IMR-90 (cell line): ENCODE results near the gene EGFR. TPM values are rescaled to one million over a fixed set of nuclear protein-coding genes. Genes with fewer than 3 reads are reported as not detected.

Experiments used
- ATAC-seq: fragments of 200-7000 bp; cut with Tn5 transposase; 2 replicates; pipeline ENCODE4 v1.9.1; 2020; ENCODE audit warnings: low read depth, mild to moderate bottlenecking, moderate library complexity
- BruUV-seq: library from RNA; stranded (reverse); fragments of 400-500 nt; replicated peaks from 2 replicates; lab custom pipeline; 2021; lab: Mats Ljungman, UMichigan
- CTCF ChIA-PET: fragments of 300-600 bp; formaldehyde crosslinking; extraction: SDS; loops from one replicate; lab custom pipeline; 2021; ENCODE audit warnings: antibody characterized with exemption; lab: Yijun Ruan, JAX
- POLR2A ChIA-PET: fragments of 300-600 bp; sonication (Branson Sonifier 250); formaldehyde crosslinking; loops from one replicate; lab custom pipeline; 2022; ENCODE audit warnings: antibody characterized with exemption; ENCODE audit not compliant: unreplicated experiment; lab: Charles Lee
- DNase-seq: peaks from one replicate; pipeline ENCODE4 v3.0.0; 2013
- H2AFZ ChIP-seq: replicated peaks from 2 replicates; pipeline ENCODE3; 2013; ENCODE audit warnings: low read length, mild to moderate bottlenecking; ENCODE audit not compliant: poor library complexity
- H2AK5ac ChIP-seq: 2 replicates; pipeline ENCODE4 v1.6.1; 2013; ENCODE audit warnings: low read depth, low read length, inconsistent platforms
- H2AK9ac ChIP-seq: replicated peaks from 2 replicates; pipeline ENCODE3; 2013; ENCODE audit warnings: mild to moderate bottlenecking, low read depth, low read length, moderate library complexity; ENCODE audit not compliant: poor library complexity
- H2BK120ac ChIP-seq: 2 replicates; pipeline ENCODE4 v1.6.1; 2013; ENCODE audit warnings: low read depth, low read length, inconsistent platforms
- H2BK15ac ChIP-seq: 3 replicates; pipeline ENCODE4 v1.6.1; 2013; ENCODE audit warnings: low read depth, low read length, inconsistent platforms
- H2BK20ac ChIP-seq: 2 replicates; pipeline ENCODE4 v1.6.1; 2013; ENCODE audit warnings: low read depth, mild to moderate bottlenecking, inconsistent platforms, low read length, moderate library complexity
- H2BK5ac ChIP-seq: 2 replicates; pipeline ENCODE4 v1.6.1; 2013; ENCODE audit warnings: mild to moderate bottlenecking, low read depth, low read length, inconsistent platforms; ENCODE audit not compliant: poor library complexity, severe bottlenecking
- H3K14ac ChIP-seq: replicated peaks from 2 replicates; pipeline ENCODE4 v1.6.1; 2013; ENCODE audit warnings: low read depth, low read length, inconsistent platforms
- H3K18ac ChIP-seq: 2 replicates; pipeline ENCODE4 v1.6.1; 2013; ENCODE audit warnings: low read depth, low read length, control low read depth
- H3K23ac ChIP-seq: 2 replicates; pipeline ENCODE4 v1.6.1; 2013; ENCODE audit warnings: low read depth, low read length, inconsistent platforms
- H3K27ac ChIP-seq: 2 replicates; pipeline ENCODE4 v1.5.1; 2013; ENCODE audit warnings: mild to moderate bottlenecking, control low read depth, low read length; ENCODE audit not compliant: insufficient read depth
- H3K27me3 ChIP-seq: 2 replicates; pipeline ENCODE4 v1.6.1; 2013; ENCODE audit warnings: low read length; ENCODE audit not compliant: control insufficient read depth, insufficient read depth
- H3K36me3 ChIP-seq: 2 replicates; pipeline ENCODE4 v1.6.1; 2013; ENCODE audit warnings: low read length, mixed read lengths; ENCODE audit not compliant: control insufficient read depth, insufficient read depth
- H3K4ac ChIP-seq: 2 replicates; pipeline ENCODE4 v1.6.1; 2013; ENCODE audit warnings: low read depth, low read length, inconsistent platforms
- H3K4me1 ChIP-seq: 2 replicates; pipeline ENCODE4 v1.6.1; 2013; ENCODE audit warnings: low read length, mixed read lengths; ENCODE audit not compliant: control insufficient read depth, insufficient read depth
- H3K4me2 ChIP-seq: 2 replicates; pipeline ENCODE4 v1.6.1; 2013; ENCODE audit warnings: low read depth, mild to moderate bottlenecking, control low read depth, low read length, moderate library complexity
- H3K4me3 ChIP-seq: 2 replicates; pipeline ENCODE4 v1.5.1; 2013; ENCODE audit warnings: low read depth, mild to moderate bottlenecking, control low read depth, low read length, moderate library complexity; ENCODE audit not compliant: insufficient read depth
- H3K56ac ChIP-seq: 2 replicates; pipeline ENCODE4 v1.6.1; 2013; ENCODE audit warnings: low read length, inconsistent platforms; ENCODE audit not compliant: insufficient read depth; ENCODE audit errors: extremely low read depth
- H3K79me1 ChIP-seq, 2 experiments: 2 replicates each; pipeline ENCODE4 v1.6.1; 2013; ENCODE audit warnings: low read length in 2 of 2, inconsistent platforms in 1 of 2, low read depth in 1 of 2
- H3K9ac ChIP-seq: 2 replicates; pipeline ENCODE4 v1.6.1; 2013; ENCODE audit warnings: low read depth, low read length, control low read depth
- H3K9me1 ChIP-seq: 2 replicates; pipeline ENCODE4 v1.6.1; 2013; ENCODE audit warnings: low read length, inconsistent platforms; ENCODE audit not compliant: insufficient read depth
- H3K9me3 ChIP-seq: 2 replicates; pipeline ENCODE4 v1.6.1; 2013; ENCODE audit warnings: low read length; ENCODE audit not compliant: control insufficient read depth, insufficient read depth
- H4K20me1 ChIP-seq: 2 replicates; pipeline ENCODE4 v1.6.1; 2013; ENCODE audit warnings: low read length, inconsistent platforms; ENCODE audit not compliant: insufficient read depth
- H4K5ac ChIP-seq: 2 replicates; pipeline ENCODE4 v1.6.1; 2013; ENCODE audit warnings: mild to moderate bottlenecking, low read depth, low read length, control low read depth
- H4K8ac ChIP-seq, 2 experiments: 2 replicates each; pipeline ENCODE4 v1.6.1; 2013; ENCODE audit warnings: low read depth in 2 of 2, low read length in 2 of 2, control low read depth in 1 of 2, inconsistent platforms in 1 of 2
- H4K91ac ChIP-seq: 2 replicates; pipeline ENCODE4 v1.6.1; 2013; ENCODE audit warnings: low read depth, low read length, inconsistent platforms; ENCODE audit not compliant: insufficient read depth
- BHLHE40 ChIP-seq: fragments of 150-350 bp; IDR thresholded peaks from 2 replicates; pipeline ENCODE4 v1.6.1; 2016; ENCODE audit warnings: mild to moderate bottlenecking, low read depth, low read length
- CTCF ChIP-seq: conservative IDR thresholded peaks from 2 replicates; pipeline ENCODE4 v1.5.1; 2012; ENCODE audit warnings: mild to moderate bottlenecking, low read depth, low read length, improper control_type of control experiment
- ELK1 ChIP-seq: fragments of 150-350 bp; IDR thresholded peaks from 2 replicates; pipeline ENCODE4 v1.6.1; 2016; ENCODE audit warnings: low read depth, mild to moderate bottlenecking, low read length, moderate library complexity, borderline replicate concordance
- MXI1 ChIP-seq: IDR thresholded peaks from 2 replicates; pipeline ENCODE4 v1.6.1; 2012; ENCODE audit warnings: low read depth, mild to moderate bottlenecking, low read length, moderate library complexity, borderline replicate concordance
- NFE2L2 ChIP-seq: fragments of 150-350 bp; IDR thresholded peaks from 2 replicates; pipeline ENCODE4 v1.6.1; 2016; ENCODE audit warnings: low read depth, mild to moderate bottlenecking, low read length
- POLR2A ChIP-seq: IDR thresholded peaks from 2 replicates; pipeline ENCODE4 v1.6.1; 2012; ENCODE audit warnings: mild to moderate bottlenecking, low read depth, low read length
- RAD21 ChIP-seq: IDR thresholded peaks from 2 replicates; pipeline ENCODE4 v1.6.1; 2012; ENCODE audit warnings: low read length, improper control_type of control experiment
- RCOR1 ChIP-seq: IDR thresholded peaks from 2 replicates; pipeline ENCODE4 v1.6.1; 2012; ENCODE audit warnings: mild to moderate bottlenecking, low read length, improper control_type of control experiment; ENCODE audit not compliant: insufficient replicate concordance
- SMC3 ChIP-seq: fragments of 150-350 bp; IDR thresholded peaks from 2 replicates; pipeline ENCODE4 v1.6.1; 2016; ENCODE audit warnings: low read depth, mild to moderate bottlenecking, antibody characterized with exemption, low read length, moderate library complexity
- USF2 ChIP-seq: fragments of 150-350 bp; IDR thresholded peaks from 2 replicates; pipeline ENCODE4 v1.6.1; 2017; ENCODE audit warnings: mild to moderate bottlenecking, antibody characterized with exemption, low read length, low read depth
- WGBS, 2 experiments: methylation state at CpG; one replicate each; pipeline versions ENCODE4 v1.1.5 to v1.1.7; 2013; ENCODE audit warnings: missing lambda C conversion rate in 2 of 2; ENCODE audit not compliant: insufficient read length in 1 of 2; ENCODE audit errors: extremely low coverage in 2 of 2; 5-methylcytosine and 5-hydroxymethylcytosine counted together
- dilution Hi-C: fragments of 300-500 bp; cut with HindIII; formaldehyde crosslinking; loops from one replicate; pipeline ENCODE4 v1.14.3; 2018; ENCODE audit warnings: low sequenced_read_pairs; ENCODE audit not compliant: unreplicated experiment
- in situ Hi-C: fragments of 300-500 bp; cut with MboI; formaldehyde crosslinking; loops from 3 replicates; pipeline ENCODE4 v1.14.3; 2019; ENCODE audit warnings: low sequenced_read_pairs, inconsistent platforms, mixed read lengths
- intact Hi-C: fragments of 100-400 bp; cut with micrococcal nuclease; formaldehyde crosslinking; loops from 2 replicates; pipeline ENCODE4 v1.10.0; 2022
- polyA plus RNA-seq, 3 experiments: library from polyadenylated mRNA; depleted of rRNA; stranded (reverse); fragments of >200 nt; gene quantifications; 2 replicates each; pipeline ENCODE4 v1.2.3, GENCODE V29; 2012; ENCODE audit warnings: low replicate concordance in 1 of 3
- total RNA-seq: library from RNA; depleted of rRNA; stranded (reverse); fragments of >200 nt; gene quantifications from 2 replicates; pipeline ENCODE4 v1.2.3, GENCODE V29; 2012

Gene EGFR
- total and polyA plus RNA-seq, 2 of the 4 experiments (the other 2 are of a cell fraction) = 36.9 to 60.4 TPM

GRCh38 chr7:55070854-55071253, 52.0 kb downstream of the EGFR start:
- Histone ChIP-seq H2AK5ac (peak overlapping the region; percentile 70), H3K9me3 (no peaks in the 10 kb centered on the region), H2BK5ac (peak overlapping the region; percentile 53), H3K79me1 (peaks cover 31 to 87% of the 10 kb centered on the region in 2 experiments), H2BK15ac (no peak overlapping the region; the same call in 2 of the 3 replicates), H4K8ac (0 out of 4 replicates have a peak overlapping the region, but pooled peaks of 1 of the 2 experiments have one; percentile 15), H3K27me3 (no peaks in the 10 kb centered on the region), H2AFZ (peak overlapping the region; percentile 34), H3K27ac (no peak overlapping the region), H3K18ac (peak overlapping the region; percentile 18; the same call in 1 of the 2 replicates), H3K36me3 (peaks cover 14% of the 10 kb centered on the region), H4K5ac (0 out of 2 replicates have a peak overlapping the region, but pooled peaks have one; percentile 34), H3K4me1 (peaks cover 41% of the 10 kb centered on the region), H3K23ac (no peak overlapping the region), H4K20me1 (peaks cover 4% of the 10 kb centered on the region), H3K4me2 (no peak overlapping the region), H3K4me3 (no peak overlapping the region), H3K9me1 (peaks cover 38% of the 10 kb centered on the region), H3K14ac (no peak overlapping the region; the same call in 1 of the 2 replicates), H2AK9ac (no peak overlapping the region), H3K9ac (no peak overlapping the region), H3K4ac (peak overlapping the region; percentile 40; the same call in 1 of the 2 replicates), H2BK120ac (peak overlapping the region; percentile 46), H3K56ac (no peak overlapping the region), H4K91ac (no peak overlapping the region), H2BK20ac (no peak overlapping the region)
- dilution Hi-C loops (no loop called here), intact Hi-C loops (no loop called here), in situ Hi-C loops (no loop called here)
- ATAC-seq = no peak
- TF ChIP-seq POLR2A (no peak), SMC3 (no peak), RCOR1 (no peak), ELK1 (no peak), BHLHE40 (no peak), RAD21 (no peak), USF2 (no peak), CTCF (no peak), NFE2L2 (no peak), MXI1 (no peak)
- no TSS peak for BruUV-seq
- ChIA-PET POLR2A (no interaction called here), CTCF (interaction anchor here (0.6 kb wide), 1 partner anchor 271 kb away, joined by 4 read pairs; no protein-coding TSS in a partner anchor)
- WGBS, 2 experiments = no CpG with 5 or more reads among the region's 8 CpGs
- DNase-seq = no peak
